IPS-NIHi7 (cell line): Measurements from ENCODE around the gene TRIM49D1.
"Not testable (repeated sequence)": the region's sequence is repeated elsewhere in the genome, so short reads cannot be mapped to it uniquely, and the experiment has no call there.

Source experiments
- DNase-seq: peaks from one replicate; pipeline ENCODE4 v3.0.0; 2012; ENCODE audit warnings: mixed read lengths; ENCODE audit errors: extremely low spot score

The TRIM49D1 gene, protein sequence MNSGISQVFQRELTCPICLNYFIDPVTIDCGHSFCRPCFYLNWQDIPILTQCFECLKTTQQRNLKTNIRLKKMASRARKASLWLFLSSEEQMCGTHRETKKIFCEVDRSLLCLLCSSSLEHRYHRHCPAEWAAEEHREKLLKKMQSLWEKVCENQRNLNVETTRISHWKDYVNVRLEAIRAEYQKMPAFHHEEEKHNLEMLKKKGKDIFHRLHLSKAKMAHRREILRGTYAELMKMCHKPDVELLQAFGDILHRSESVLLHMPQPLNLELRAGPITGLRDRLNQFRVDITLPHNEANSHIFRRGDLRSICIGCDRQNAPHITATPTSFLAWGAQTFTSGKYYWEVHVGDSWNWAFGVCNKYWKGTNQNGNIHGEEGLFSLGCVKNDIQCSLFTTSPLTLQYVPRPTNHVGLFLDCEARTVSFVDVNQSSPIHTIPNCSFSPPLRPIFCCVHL

DNA sequence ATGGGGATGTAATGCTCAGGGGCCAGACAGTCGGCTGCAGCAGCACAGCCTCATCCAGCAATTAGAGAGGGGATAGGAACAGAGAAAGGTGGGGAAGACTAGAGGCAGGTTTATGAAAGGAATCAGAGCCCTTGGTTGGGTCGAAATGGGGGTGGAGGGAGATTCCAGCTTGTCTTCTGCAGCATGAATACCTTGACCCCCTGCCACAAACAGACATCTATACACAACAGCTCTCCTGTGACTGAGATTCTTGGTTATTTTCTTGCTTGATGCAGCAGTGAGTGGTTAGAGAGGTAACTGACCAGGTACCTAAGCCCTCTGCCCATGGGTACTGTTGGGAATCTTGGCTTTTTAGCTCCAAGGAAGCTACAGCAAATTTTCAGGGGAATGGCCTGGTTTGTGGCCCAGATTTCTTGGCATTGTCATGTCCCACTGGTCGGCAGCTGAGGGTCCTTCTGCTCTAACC lies at the start of gene TRIM49D1:
TRIM49D1 (minus strand) TSS at position 51 of the 466 bp plus-strand sequence. CDS start 4,535 bp downstream, outside the sequence.
- no peak for DNase-seq

DNA sequence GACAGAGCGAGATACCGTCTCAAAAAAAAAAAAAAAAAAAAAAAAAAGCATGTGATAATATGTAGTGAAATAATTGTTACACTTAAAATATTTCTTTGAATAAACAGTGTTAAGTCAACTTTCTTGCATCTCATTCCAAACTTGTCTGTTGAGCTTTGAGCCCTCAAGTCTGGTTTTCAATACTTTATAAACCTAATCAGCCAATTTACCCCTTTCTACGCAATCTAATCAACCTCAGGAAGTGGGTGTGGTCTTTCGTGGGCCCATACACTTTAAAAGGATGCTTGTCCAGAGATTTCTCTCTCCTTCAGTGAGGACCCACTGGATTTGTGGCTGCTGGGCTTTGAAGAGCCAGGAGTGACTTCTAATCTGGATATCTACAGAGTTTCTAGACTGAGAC lies 43.7 kb upstream of the TRIM49D1 start, which contains the start of gene TRIM64:
TRIM64 (plus strand) TSS at position 301 of the 400 bp plus-strand sequence. CDS start 2,467 bp downstream, outside the sequence.
- DNase-seq: not testable (repeated sequence)

DNA sequence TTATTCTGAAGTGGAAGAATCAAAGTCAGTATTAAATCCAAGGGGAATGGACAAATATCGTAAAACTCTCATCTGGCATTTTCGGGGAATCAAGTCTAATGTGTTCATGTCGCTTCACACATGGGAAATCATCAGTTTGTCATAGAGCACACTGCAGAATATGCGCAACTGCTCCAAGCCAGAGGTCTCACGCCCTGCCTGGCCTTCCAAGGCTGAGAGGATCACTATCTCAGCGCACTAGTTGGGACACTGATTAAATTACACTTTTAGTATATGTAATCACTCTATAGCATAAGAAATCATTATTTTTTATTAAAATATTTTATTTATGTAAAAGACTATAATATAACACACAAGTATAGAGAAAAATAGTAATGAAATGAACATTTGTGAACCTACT lies 38.8 kb upstream of the TRIM49D1 start:
- DNase-seq: not testable (repeated sequence)

DNA sequence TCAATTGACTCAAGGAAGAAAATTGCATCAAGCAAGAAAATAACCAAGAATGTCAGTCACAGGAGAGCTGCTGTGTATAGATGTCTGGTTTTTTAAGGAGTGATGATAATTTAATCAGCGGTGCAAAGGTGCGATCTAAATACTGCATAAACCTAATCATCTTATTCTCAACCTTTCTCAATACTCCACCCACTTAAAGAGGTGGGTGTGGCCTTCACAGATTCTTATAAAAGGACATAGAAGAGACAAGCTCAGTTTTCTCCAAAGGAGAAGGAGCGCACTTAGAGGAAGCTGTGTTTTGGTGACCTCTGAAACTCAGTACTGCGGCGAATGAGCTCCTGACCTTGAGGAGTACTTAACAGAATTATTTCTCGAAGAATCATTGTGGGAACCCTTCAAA lies 1.7 kb upstream of the TRIM49D1 start, which contains the start of gene TRIM49D2:
TRIM49D2 (plus strand) TSS at position 301 of the 400 bp plus-strand sequence. CDS start 2,698 bp downstream, outside the sequence.
- DNase-seq: not testable (repeated sequence)

DNA sequence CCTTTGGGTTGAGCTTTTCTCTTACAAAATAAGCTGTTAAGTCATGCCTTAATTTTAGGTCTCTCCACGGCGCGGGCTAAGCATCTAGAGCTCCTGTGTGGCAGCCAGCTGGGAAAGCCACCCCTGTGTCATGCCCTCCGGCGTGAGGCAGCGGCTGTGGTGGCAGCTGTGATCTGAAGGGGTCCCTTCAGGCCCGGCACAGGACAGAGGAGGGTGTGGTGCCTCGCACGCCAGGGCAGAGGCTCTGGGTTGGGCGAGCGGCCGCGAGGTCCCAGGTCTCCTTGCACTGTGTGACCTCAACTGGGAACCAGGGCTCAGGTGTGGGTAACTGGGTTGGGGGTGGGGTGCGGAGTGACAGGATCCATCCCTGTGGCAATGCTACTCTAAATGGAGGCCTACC lies 21.2 kb downstream of the TRIM49D1 start:
- not testable (repeated sequence) for DNase-seq

DNA sequence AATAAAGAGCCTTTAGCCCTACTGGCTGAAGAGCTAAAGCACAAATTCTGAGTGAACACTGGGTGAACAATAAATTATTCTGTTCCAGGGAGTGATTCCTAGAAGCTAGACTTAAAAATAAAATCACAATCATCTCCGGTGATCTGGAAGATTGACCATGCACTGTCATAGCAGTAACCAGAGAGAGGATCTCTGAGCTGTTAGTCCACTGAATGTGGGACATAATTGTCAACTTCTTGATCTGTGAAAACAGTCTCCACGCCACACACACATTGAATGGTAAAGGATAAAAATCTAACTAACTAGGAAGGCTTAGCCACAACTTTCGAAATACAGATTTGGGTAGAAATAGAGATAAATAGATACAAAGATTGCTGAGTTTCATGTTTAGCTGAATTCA lies 28.8 kb downstream of the TRIM49D1 start:
- DNase-seq: not testable (repeated sequence)

DNA sequence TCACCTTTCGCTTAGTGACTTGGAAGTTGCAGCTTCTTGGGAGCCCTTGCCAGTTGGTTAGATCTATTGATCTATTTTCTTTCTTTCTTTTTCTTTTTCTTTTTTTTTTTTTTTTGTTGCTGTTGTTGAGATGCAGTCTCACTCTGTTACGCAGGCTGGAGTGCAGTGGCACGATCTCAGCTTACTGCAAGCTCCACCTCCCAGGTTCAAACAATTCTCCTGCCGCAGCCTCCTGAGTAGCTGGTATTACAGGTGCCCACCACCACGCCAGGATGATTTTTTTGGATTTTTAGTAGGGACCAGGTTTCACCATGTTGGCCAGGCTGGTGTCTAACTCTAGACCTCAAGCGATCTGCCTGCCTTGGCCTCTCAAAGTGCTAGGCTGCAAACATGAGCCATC lies 44.5 kb downstream of the TRIM49D1 start:
- not testable (repeated sequence) for DNase-seq

DNA sequence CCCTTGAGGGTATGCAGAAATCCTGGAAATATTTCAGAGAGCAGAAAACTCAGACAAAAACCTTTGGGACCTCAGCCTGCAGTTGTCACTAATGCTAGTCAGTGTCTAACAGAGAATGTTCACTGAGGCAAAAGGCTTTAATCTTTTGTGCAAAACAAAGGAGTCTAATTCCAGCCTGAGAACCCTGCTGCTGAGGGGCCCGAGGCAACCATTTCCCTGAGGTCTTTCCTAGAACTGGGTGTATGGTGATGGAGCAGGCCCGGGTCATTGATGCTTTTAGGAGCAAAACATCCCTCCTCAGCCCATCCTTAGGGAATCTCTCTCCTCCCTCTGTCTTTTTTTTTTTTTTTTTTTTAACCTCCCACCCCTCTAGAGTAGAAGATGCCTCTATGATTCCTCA lies 49.5 kb downstream of the TRIM49D1 start:
- DNase-seq: not testable (repeated sequence)

DNA sequence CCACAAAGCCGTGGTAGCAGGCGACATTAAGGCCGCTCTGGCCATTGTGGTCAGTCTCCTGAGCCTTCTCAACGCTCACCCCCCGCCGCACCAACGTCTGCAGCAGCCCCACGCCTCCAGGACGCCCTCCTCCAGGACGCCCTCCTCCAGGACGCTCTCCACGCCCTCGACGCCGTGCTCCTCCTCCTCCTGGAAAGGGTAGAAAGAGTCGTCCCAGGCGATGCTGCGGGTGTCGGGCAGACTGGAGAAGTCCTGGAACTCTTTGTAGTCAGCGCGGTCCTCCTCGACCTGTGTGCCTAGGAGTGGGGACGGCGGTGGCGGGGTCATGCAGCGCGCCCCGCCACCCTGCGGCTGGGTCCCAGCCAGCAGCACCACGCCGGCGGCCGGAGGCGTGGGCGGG lies 56.8 kb downstream of the TRIM49D1 start:
- not testable (repeated sequence) for DNase-seq

DNA sequence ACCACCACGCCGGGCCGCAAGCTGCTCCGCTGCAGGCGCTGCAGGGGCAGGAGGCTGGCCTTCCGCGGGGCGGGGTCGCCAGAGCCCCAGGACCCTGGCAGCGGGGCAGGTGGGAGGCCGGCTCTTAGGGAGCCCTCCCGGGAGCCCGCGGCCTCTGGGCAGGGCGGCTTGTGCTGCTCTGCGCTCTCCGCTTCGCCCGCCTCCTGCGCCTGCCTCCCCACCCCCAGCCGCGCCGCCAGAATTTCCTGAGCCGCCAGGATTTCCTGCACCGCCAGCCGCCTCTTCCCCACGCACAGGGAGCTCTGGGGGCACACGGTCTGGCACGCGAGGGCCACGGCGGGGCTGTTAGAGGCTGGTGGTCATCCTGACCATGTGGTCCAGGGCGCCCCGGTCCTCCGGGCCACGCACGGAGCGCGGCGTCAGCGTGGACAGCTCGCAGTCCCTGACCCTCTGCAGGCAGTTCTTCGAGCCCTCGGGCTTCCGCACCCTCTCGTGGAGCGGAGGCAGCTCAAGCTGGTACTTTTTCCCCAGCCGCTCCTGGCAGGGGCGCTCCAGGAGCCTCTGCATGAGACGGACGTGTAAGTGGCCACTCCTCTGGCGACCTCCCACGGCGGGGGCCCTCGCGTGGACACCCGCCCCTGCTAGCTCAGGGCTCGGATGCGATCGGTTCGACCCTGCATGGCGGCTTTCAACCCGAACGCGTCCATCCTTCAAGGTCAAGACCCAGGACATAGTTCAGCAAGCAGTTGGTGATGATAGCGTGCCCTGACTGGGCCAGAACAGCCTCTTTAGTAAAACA lies 57.9 kb downstream of the TRIM49D1 start:
- DNase-seq: not testable (repeated sequence)
